ENCODE results near the gene CCDC34. TPM values are rescaled to one million over a fixed set of nuclear protein-coding genes. Genes with fewer than 3 reads are reported as not detected.

CCDC34 gene
- total and polyA plus RNA-seq, 2 of the 8 experiments (the other 6 are each of a cell fraction or from before 2014, with no cell fraction given), result 7.7 to 24.3 TPM

DNA sequence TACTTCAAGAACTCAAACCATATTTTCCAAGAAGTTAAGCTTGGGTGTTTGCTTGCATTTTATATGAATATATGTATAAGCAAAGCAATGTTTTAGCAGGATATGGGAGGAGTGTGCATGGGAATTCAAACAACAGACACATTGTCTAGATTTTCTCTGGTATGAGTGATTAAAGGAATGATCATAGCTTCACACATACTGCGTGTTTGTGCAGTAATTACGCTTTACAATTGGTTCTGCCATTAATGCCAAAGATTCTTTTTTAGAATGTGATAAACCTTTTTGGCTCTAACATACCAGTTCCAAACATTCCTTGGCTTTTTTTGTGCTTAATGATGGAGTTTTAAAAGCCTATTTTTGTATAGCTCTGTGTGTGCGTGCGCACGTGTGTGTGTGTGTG, 54.0 kb downstream of the CCDC34 start:
- Histone ChIP-seq H2BK15ac (ENCODE audit: low read length) (no peak overlapping the region), H2BK5ac (ENCODE audit: low read depth, low read length) (no peak overlapping the region), H3K14ac (ENCODE audit: insufficient read length) (no peak overlapping the region), H4K91ac (replicated peaks; ENCODE audit: insufficient read length, low read length) (no peak overlapping the region), H3K23me2 (ENCODE audit: low read depth, low read length) (peaks cover 2% of the 10 kb centered on the region; the same call in 1 of the 2 replicates), H3K9ac (replicated peaks in 1 of 4; ENCODE audit: extremely low read depth in 1 of 4, low read depth in 3 of 4, low read length in 3 of 4) (no peak overlapping the region), H2AFZ (ENCODE audit: low read length) (no peak overlapping the region), H3K36me3 (ENCODE audit: control insufficient read depth in 2 of 4, insufficient read depth in 4 of 4, low read length in 3 of 4) (no peaks in the 10 kb centered on the region), H2BK20ac (ENCODE audit: low read length) (no peak overlapping the region), H4K5ac (ENCODE audit: insufficient read length, low read depth, low read length) (no peak overlapping the region), H3K27me3 (replicated peaks in 1 of 4; ENCODE audit: control insufficient read depth in 3 of 4, extremely low read depth in 1 of 4, insufficient read depth in 3 of 4, low read length in 3 of 4) (no peaks in the 10 kb centered on the region), H3K18ac (ENCODE audit: extremely low read depth, low read length) (no peak overlapping the region), H3K9me3 (ENCODE audit: insufficient read depth in 2 of 2, low read depth in 1 of 2, low read length in 1 of 2) (no peaks in the 10 kb centered on the region), H3K56ac (replicated peaks; ENCODE audit: insufficient read length, low read depth, low read length) (no peak overlapping the region), H4K20me1 (replicated peaks in 1 of 2; ENCODE audit: control insufficient read depth in 1 of 2, insufficient read depth in 2 of 2, low read length in 2 of 2) (no peaks in the 10 kb centered on the region), H3K4me3 (ENCODE audit: extremely low read depth in 1 of 4, insufficient read depth in 2 of 4, low read depth in 3 of 4, low read length in 4 of 4) (no peak overlapping the region), H4K8ac (ENCODE audit: extremely low read depth, insufficient read depth, low read length) (no peak overlapping the region; the same call in 1 of the 2 replicates), H3K79me2 (ENCODE audit: control insufficient read depth in 1 of 2, insufficient read depth in 2 of 2, low read length in 2 of 2) (no peaks in the 10 kb centered on the region), H2BK12ac (ENCODE audit: low read depth, low read length) (no peak overlapping the region), H3K23ac (ENCODE audit: insufficient read length) (no peak overlapping the region), H2AK5ac (ENCODE audit: low read depth, low read length) (no peak overlapping the region), H3K79me1 (ENCODE audit: low read depth, low read length) (no peaks in the 10 kb centered on the region), H3K4me1 (replicated peaks in 1 of 4; ENCODE audit: control insufficient read depth in 3 of 4, insufficient read depth in 4 of 4, low read length in 3 of 4) (peaks cover 0 to 3% (median 1%) of the 10 kb centered on the region in 4 experiments; a peak in 3 of 7 replicates), H3K27ac (ENCODE audit: low read depth, low read length) (no peak overlapping the region), H3K4ac (replicated peaks; ENCODE audit: insufficient read length, low read depth, low read length) (no peak overlapping the region), H3K4me2 (ENCODE audit: insufficient read depth in 1 of 2, low read depth in 2 of 2, low read length in 2 of 2) (no peak overlapping the region), H2BK120ac (replicated peaks; ENCODE audit: low read depth, low read length) (no peak overlapping the region)
- DNase-seq (ENCODE audit: low read depth in 1 of 2, low spot score in 2 of 2), result no peak
- TF ChIP-seq HDAC6 (IDR thresholded peaks at IDR 0.05; ENCODE audit: low read depth, low read length), result no peak
- TF ChIP-seq, protein P1, sequence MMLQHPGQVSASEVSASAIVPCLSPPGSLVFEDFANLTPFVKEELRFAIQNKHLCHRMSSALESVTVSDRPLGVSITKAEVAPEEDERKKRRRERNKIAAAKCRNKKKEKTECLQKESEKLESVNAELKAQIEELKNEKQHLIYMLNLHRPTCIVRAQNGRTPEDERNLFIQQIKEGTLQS (IDR thresholded peaks at IDR 0.05; ENCODE audit: insufficient read depth, low read depth, low read length), result no peak
- ChIA-PET CTCF (ENCODE audit: partially characterized antibody) (interaction anchor here (0.9 to 3.5 kb wide), 3 partner anchors 12 to 177 kb away, joined by 4 to 25 read pairs (median 6); no protein-coding TSS in a partner anchor), POLR2A (ENCODE audit: partially characterized antibody) (no interaction called here)
- no peak for FAIRE-seq
- 97% methylated on average over 5 of the region's 5 CpGs; no CpG with 5 or more reads in 1 of the 2 experiments for WGBS, 2 experiments (ENCODE audit: extremely low coverage in 1 of 2, insufficient coverage in 1 of 2, insufficient read length in 1 of 2, insufficient replicate concordance in 2 of 2, low coverage in 1 of 2, low lambda C conversion rate in 2 of 2, missing lambda C conversion rate in 1 of 2)

Data from H1 (cell line).